PC-3 (cell line): ENCODE measurements around the gene CLDN11. TPM values are rescaled to one million over a fixed set of nuclear protein-coding genes. Genes with fewer than 3 reads are reported as not detected.

ENCODE experiments used
- ATAC-seq: fragments of 200-7000 bp; cut with Tn5 transposase; 2 replicates; pipeline ENCODE4 v1.9.1; 2020; ENCODE audit warnings: mild to moderate bottlenecking, moderate library complexity
- BruUV-seq: library from RNA; stranded (reverse); fragments of 400-500 nt; replicated peaks from 2 replicates; lab custom pipeline; 2021; lab: Mats Ljungman, UMichigan
- CTCF ChIA-PET: fragments of 300-600 bp; sonication (Branson Sonifier 250); formaldehyde crosslinking; loops from one replicate; lab custom pipeline; 2022; ENCODE audit warnings: antibody characterized with exemption; lab: Charles Lee
- POLR2A ChIA-PET: fragments of 300-600 bp; sonication (Branson Sonifier 250); formaldehyde crosslinking; loops from one replicate; lab custom pipeline; 2022; ENCODE audit warnings: antibody characterized with exemption; ENCODE audit not compliant: unreplicated experiment; lab: Charles Lee
- DNase-seq: peaks from one replicate; pipeline ENCODE4 v3.0.0-alpha.2; 2015
- H2AFZ ChIP-seq: fragments of 300-600 bp; sonication (generic); 2 replicates; pipeline ENCODE4 v1.6.0; 2016; ENCODE audit warnings: antibody characterized with exemption, low read length
- H3F3A ChIP-seq: fragments of 300-600 bp; sonication (generic); one replicate; pipeline ENCODE4 v1.6.0; 2017; ENCODE audit warnings: antibody characterized with exemption, low read length, control low read depth, mild to moderate bottlenecking; ENCODE audit not compliant: unreplicated experiment
- H3K27ac ChIP-seq: fragments of 300-600 bp; sonication (generic); 2 replicates; pipeline ENCODE4 v1.5.1; 2016; ENCODE audit warnings: mild to moderate bottlenecking, low read length
- H3K27me3 ChIP-seq: fragments of 300-600 bp; sonication (generic); 2 replicates; pipeline ENCODE4 v1.6.1; 2016; ENCODE audit warnings: low read length, mixed read lengths
- H3K36me3 ChIP-seq: fragments of 300-600 bp; sonication (generic); 2 replicates; pipeline ENCODE4 v1.6.1; 2016; ENCODE audit warnings: low read depth, mixed run types, low read length, mixed read lengths
- H3K4me1 ChIP-seq: fragments of 300-600 bp; sonication (generic); 2 replicates; pipeline ENCODE4 v1.5.1; 2016; ENCODE audit warnings: low read length; ENCODE audit not compliant: insufficient read depth
- H3K4me2 ChIP-seq: fragments of 300-600 bp; sonication (generic); 2 replicates; pipeline ENCODE4 v1.6.0; 2016; ENCODE audit warnings: low read length
- H3K4me3 ChIP-seq: fragments of 300-600 bp; sonication (generic); 2 replicates; pipeline ENCODE4 v1.5.1; 2016; ENCODE audit warnings: mild to moderate bottlenecking, low read length, mixed read lengths
- H3K79me2 ChIP-seq: fragments of 300-600 bp; sonication (generic); 2 replicates; pipeline ENCODE4 v1.6.1; 2017; ENCODE audit warnings: low read length, mixed read lengths
- H3K9ac ChIP-seq: fragments of 300-600 bp; sonication (generic); 2 replicates; pipeline ENCODE4 v1.6.0; 2016; ENCODE audit warnings: mild to moderate bottlenecking, low read length
- H3K9me2 ChIP-seq: fragments of 300-600 bp; sonication (generic); replicated peaks from 2 replicates; pipeline ENCODE4 v1.6.1; 2016; ENCODE audit warnings: mixed run types, low read length, mixed read lengths
- H3K9me3 ChIP-seq: fragments of 300-600 bp; sonication (generic); 2 replicates; pipeline ENCODE4 v1.6.1; 2016; ENCODE audit warnings: low read length, mixed read lengths
- H4K20me1 ChIP-seq: fragments of 300-600 bp; sonication (generic); 2 replicates; pipeline ENCODE4 v1.6.1; 2016; ENCODE audit warnings: low read length, mixed read lengths
- CTCF ChIP-seq: fragments of 300-600 bp; sonication (generic); conservative IDR thresholded peaks from 2 replicates; pipeline ENCODE4 v1.5.1; 2017; ENCODE audit warnings: antibody characterized with exemption, low read depth, mild to moderate bottlenecking, low read length
- EZH2 ChIP-seq: fragments of 300-600 bp; sonication (generic); IDR thresholded peaks from one replicate; pipeline ENCODE4 v1.6.1; 2017; ENCODE audit warnings: antibody characterized with exemption, mild to moderate bottlenecking, low read length; ENCODE audit not compliant: unreplicated experiment
- EZH2phosphoT487 ChIP-seq: fragments of 300-600 bp; sonication (generic); IDR thresholded peaks from 2 replicates; pipeline ENCODE4 v1.6.1; 2018; ENCODE audit warnings: mild to moderate bottlenecking, antibody characterized with exemption, low read length, borderline replicate concordance
- intact Hi-C: fragments of 100-400 bp; cut with micrococcal nuclease; formaldehyde crosslinking; loops from 2 replicates; pipeline ENCODE4 v1.9.0; 2023
- total RNA-seq: library from RNA; depleted of rRNA; stranded (reverse); fragments of >200 nt; gene quantifications from 2 replicates; pipeline ENCODE4 v1.2.3, GENCODE V29; 2014

Gene CLDN11
- total RNA-seq, 1 experiment from 2014 or later, result 32.0 TPM

GRCh38 chr3:170391108-170391507 lies 27.6 kb upstream of the CLDN11 start:
- Histone ChIP-seq H2AFZ (no peak overlapping the region), H3K4me1 (no peaks in the 10 kb centered on the region), H3K36me3 (peaks cover 33% of the 10 kb centered on the region), H4K20me1 (no peaks in the 10 kb centered on the region), H3K27ac (no peak overlapping the region), H3K9ac (no peak overlapping the region), H3K9me3 (no peaks in the 10 kb centered on the region), H3K4me3 (no peak overlapping the region), H3K9me2 (no peaks in the 10 kb centered on the region), H3F3A (no peaks in the 10 kb centered on the region), H3K4me2 (no peak overlapping the region), H3K27me3 (no peaks in the 10 kb centered on the region), H3K79me2 (no peaks in the 10 kb centered on the region)
- CTCF ChIA-PET, result no interaction called here
- POLR2A ChIA-PET, result no interaction called here
- no peak for TF ChIP-seq EZH2phosphoT487
- no peak for TF ChIP-seq EZH2
- no peak for TF ChIP-seq CTCF
- BruUV-seq, result no TSS peak
- ATAC-seq, result no peak
- DNase-seq, result no peak
- intact Hi-C loops, result no loop called here

- no TSS peak for BruUV-seq
- no peaks in the 10 kb centered on the region for H4K20me1 ChIP-seq
- ChIA-PET CTCF (no interaction called here), POLR2A (no interaction called here)
- no peak overlapping the region for H3K4me3 ChIP-seq
- H3K4me1 ChIP-seq, result no peaks in the 10 kb centered on the region
- no peak overlapping the region for H3K4me2 ChIP-seq
- intact Hi-C loops, result no loop called here
- no peak for TF ChIP-seq EZH2
- no peak for TF ChIP-seq CTCF
- no peak for TF ChIP-seq EZH2phosphoT487
- H3K9me2 ChIP-seq, result no peaks in the 10 kb centered on the region
- H3F3A ChIP-seq, result no peaks in the 10 kb centered on the region
- H3K36me3 ChIP-seq, result peaks cover 11% of the 10 kb centered on the region; the same call in 1 of the 2 replicates
- DNase-seq (no peak), ATAC-seq (no peak)
- no peaks in the 10 kb centered on the region for H3K9me3 ChIP-seq
- H3K27ac ChIP-seq, result no peak overlapping the region
- H3K79me2 ChIP-seq, result no peaks in the 10 kb centered on the region
- no peak overlapping the region for H2AFZ ChIP-seq
- H3K27me3 ChIP-seq, result no peaks in the 10 kb centered on the region
- no peak overlapping the region for H3K9ac ChIP-seq
Observed at GRCh38 chr3:170397685-170398084, 21.0 kb upstream of the CLDN11 start.

GRCh38 chr3:170405101-170405500 lies 13.6 kb upstream of the CLDN11 start:
- no peak for ATAC-seq
- intact Hi-C loops, result no loop called here
- Histone ChIP-seq H3K4me1 (no peaks in the 10 kb centered on the region), H3K36me3 (no peaks in the 10 kb centered on the region), H3K4me3 (no peak overlapping the region), H3K27me3 (no peaks in the 10 kb centered on the region), H2AFZ (no peak overlapping the region), H3K9me3 (no peaks in the 10 kb centered on the region), H3F3A (no peaks in the 10 kb centered on the region), H3K9ac (no peak overlapping the region), H4K20me1 (no peaks in the 10 kb centered on the region), H3K4me2 (no peak overlapping the region), H3K79me2 (no peaks in the 10 kb centered on the region), H3K27ac (no peak overlapping the region), H3K9me2 (no peaks in the 10 kb centered on the region)
- ChIA-PET POLR2A (no interaction called here), CTCF (no interaction called here)
- BruUV-seq, result no TSS peak
- DNase-seq, result no peak
- TF ChIP-seq CTCF (no peak), EZH2 (no peak), EZH2phosphoT487 (no peak)
